T-helper 17 cell (primary cell): ENCODE data around the gene FEM1B. TPM values are rescaled to one million over a fixed set of nuclear protein-coding genes. Genes with fewer than 3 reads are reported as not detected.

Experiments
- ATAC-seq: fragments of 150-1000 bp; cut with Tn5 transposase; 2 replicates; pipeline ENCODE4 v1.10.0; 2021; ENCODE audit warnings: mild to moderate bottlenecking, moderate library complexity
- DNase-seq, 3 donors: peaks; one replicate each; pipeline versions ENCODE4 v3.0.0 to v3.0.0-alpha.2; 2020 to 2021
- H3K9me3 ChIP-seq: one replicate; pipeline ENCODE4 v1.7.0; 2013; ENCODE audit warnings: low read length, mild to moderate bottlenecking; ENCODE audit not compliant: control insufficient read depth, poor library complexity, severe bottlenecking
- H3K27ac Mint-ChIP-seq: one replicate; pipeline ENCODE4 v1.8.0; 2022; ENCODE audit warnings: mild to moderate bottlenecking, moderate library complexity, mixed read lengths
- H3K27me3 Mint-ChIP-seq: one replicate; pipeline ENCODE4 v1.8.0; 2022; ENCODE audit warnings: mixed read lengths
- H3K36me3 Mint-ChIP-seq: one replicate; pipeline ENCODE4 v1.8.0; 2022; ENCODE audit warnings: low read depth, mixed read lengths
- H3K4me1 Mint-ChIP-seq: one replicate; pipeline ENCODE4 v1.8.0; 2022; ENCODE audit warnings: mild to moderate bottlenecking, mixed read lengths
- H3K4me3 Mint-ChIP-seq: one replicate; pipeline ENCODE4 v1.8.0; 2022; ENCODE audit warnings: mild to moderate bottlenecking, moderate library complexity, mixed read lengths
- total RNA-seq, 4 donors: library from RNA in 2 of 4; stranded (reverse) in 2 of 4; gene quantifications; one replicate each; pipeline ENCODE4 v1.2.3 and lab custom pipeline; 2022 to 2026

The FEM1B gene
- total RNA-seq, 2 donors from 2014 or later, result 62.4 to 73.0 TPM

DNA sequence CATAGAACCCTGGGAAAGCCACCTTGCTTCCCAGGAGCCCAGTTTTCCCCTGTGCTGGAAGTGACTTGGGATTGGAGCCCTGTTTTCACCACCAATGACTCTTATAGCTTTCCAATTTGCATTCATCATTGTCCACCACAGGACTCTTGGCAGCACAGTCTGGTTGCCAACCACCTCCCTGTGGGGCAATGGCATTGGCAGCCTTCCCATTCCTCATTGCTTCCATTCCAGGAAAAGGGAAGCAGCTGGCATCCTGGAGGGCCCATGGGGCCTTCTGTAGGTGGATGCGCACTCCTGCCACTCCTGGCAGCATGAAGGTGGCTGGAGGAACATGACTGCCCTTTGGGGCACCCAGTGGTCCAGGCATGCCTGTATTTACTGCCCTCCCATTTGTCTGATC lies 57.7 kb downstream of the FEM1B start:
- H3K27ac Mint-ChIP-seq, result no peak overlapping the region
- ATAC-seq (no peak), DNase-seq (no peak)
- peaks cover 7% of the 10 kb centered on the region for H3K36me3 Mint-ChIP-seq
- H3K4me1 Mint-ChIP-seq, result peaks cover 2% of the 10 kb centered on the region
- no peak overlapping the region for H3K4me3 Mint-ChIP-seq
- H3K27me3 Mint-ChIP-seq, result peaks cover 28% of the 10 kb centered on the region
- no peaks in the 10 kb centered on the region for H3K9me3 ChIP-seq

- Mint-ChIP-seq H3K4me3 (no peak overlapping the region), H3K36me3 (peaks cover 7% of the 10 kb centered on the region), H3K4me1 (peaks cover 2% of the 10 kb centered on the region), H3K27ac (no peak overlapping the region), H3K27me3 (peaks cover 28% of the 10 kb centered on the region)
- ATAC-seq (no peak), DNase-seq (no peak)
- H3K9me3 ChIP-seq, result no peaks in the 10 kb centered on the region
Measured at GRCh38 chr15:68335655-68336054, 58.1 kb downstream of the FEM1B start.

DNA sequence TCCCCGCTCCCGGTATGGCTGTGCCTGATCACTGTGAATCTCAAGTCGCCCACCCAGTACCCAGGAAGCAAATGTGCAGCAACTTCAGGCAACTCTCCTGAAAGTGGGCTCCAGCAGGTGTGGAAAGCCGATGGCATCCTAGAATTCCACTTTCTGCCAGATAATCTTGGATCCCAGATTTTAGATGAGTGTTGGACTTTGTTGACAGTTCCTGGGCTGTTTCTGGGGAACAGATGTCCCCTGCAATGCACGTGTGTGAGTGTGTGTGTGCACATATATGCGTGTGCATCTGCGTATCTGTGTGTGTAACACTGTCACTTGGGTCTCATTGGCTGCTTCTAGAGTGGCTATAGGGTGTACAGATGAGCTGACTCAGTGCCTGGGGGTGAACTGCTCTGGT lies 59.0 kb downstream of the FEM1B start:
- H3K4me3 Mint-ChIP-seq, result no peak overlapping the region
- no peak for DNase-seq
- peaks cover 2% of the 10 kb centered on the region for H3K4me1 Mint-ChIP-seq
- no peak overlapping the region for H3K27ac Mint-ChIP-seq
- H3K27me3 Mint-ChIP-seq, result peaks cover 23% of the 10 kb centered on the region
- peaks cover 7% of the 10 kb centered on the region for H3K36me3 Mint-ChIP-seq
- no peaks in the 10 kb centered on the region for H3K9me3 ChIP-seq
- ATAC-seq, result no peak

- Mint-ChIP-seq H3K4me1 (no peaks in the 10 kb centered on the region), H3K4me3 (no peak overlapping the region), H3K27me3 (peaks cover 15% of the 10 kb centered on the region), H3K36me3 (peaks cover 4% of the 10 kb centered on the region), H3K27ac (no peak overlapping the region)
- ATAC-seq, result no peak
- H3K9me3 ChIP-seq, result no peaks in the 10 kb centered on the region
- no peak for DNase-seq
Measured at GRCh38 chr15:68337826-68338225, 60.3 kb downstream of the FEM1B start.

DNA sequence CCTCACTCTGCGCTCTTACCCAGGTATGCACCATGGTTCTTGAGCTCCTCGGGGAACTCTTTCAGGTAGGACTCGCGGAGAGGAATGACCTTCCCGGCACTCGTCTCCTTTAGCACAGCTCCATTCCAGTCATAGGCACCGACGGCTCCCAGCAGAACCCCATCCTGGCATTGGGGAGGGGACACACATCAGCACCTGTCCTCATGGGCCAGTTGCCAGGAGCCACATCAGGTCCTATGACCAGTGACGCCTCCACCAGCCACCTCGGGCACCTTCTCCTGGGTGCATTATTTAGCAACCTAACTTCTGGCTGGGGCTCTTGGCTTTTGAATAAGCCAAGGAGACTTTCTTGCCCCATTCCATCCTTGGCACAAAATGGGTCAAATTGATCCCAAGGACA lies 61.9 kb downstream of the FEM1B start:
- H3K4me1 Mint-ChIP-seq, result peaks cover 2% of the 10 kb centered on the region
- no peak overlapping the region for H3K4me3 Mint-ChIP-seq
- H3K36me3 Mint-ChIP-seq, result peaks cover 2% of the 10 kb centered on the region
- H3K27ac Mint-ChIP-seq, result no peak overlapping the region
- ATAC-seq (no peak), DNase-seq (no peak)
- peaks cover 18% of the 10 kb centered on the region for H3K27me3 Mint-ChIP-seq
- no peaks in the 10 kb centered on the region for H3K9me3 ChIP-seq

GRCh38 chr15:68340726-68341671 lies 63.5 kb downstream of the FEM1B start:
- no peak for DNase-seq
- H3K27ac Mint-ChIP-seq, result no peak overlapping the region
- H3K9me3 ChIP-seq, result no peaks in the 10 kb centered on the region
- H3K36me3 Mint-ChIP-seq, result peaks cover 2% of the 10 kb centered on the region
- H3K27me3 Mint-ChIP-seq, result peaks cover 26% of the 10 kb centered on the region
- no peak for ATAC-seq
- no peak overlapping the region for H3K4me3 Mint-ChIP-seq
- H3K4me1 Mint-ChIP-seq, result peaks cover 7% of the 10 kb centered on the region

DNA sequence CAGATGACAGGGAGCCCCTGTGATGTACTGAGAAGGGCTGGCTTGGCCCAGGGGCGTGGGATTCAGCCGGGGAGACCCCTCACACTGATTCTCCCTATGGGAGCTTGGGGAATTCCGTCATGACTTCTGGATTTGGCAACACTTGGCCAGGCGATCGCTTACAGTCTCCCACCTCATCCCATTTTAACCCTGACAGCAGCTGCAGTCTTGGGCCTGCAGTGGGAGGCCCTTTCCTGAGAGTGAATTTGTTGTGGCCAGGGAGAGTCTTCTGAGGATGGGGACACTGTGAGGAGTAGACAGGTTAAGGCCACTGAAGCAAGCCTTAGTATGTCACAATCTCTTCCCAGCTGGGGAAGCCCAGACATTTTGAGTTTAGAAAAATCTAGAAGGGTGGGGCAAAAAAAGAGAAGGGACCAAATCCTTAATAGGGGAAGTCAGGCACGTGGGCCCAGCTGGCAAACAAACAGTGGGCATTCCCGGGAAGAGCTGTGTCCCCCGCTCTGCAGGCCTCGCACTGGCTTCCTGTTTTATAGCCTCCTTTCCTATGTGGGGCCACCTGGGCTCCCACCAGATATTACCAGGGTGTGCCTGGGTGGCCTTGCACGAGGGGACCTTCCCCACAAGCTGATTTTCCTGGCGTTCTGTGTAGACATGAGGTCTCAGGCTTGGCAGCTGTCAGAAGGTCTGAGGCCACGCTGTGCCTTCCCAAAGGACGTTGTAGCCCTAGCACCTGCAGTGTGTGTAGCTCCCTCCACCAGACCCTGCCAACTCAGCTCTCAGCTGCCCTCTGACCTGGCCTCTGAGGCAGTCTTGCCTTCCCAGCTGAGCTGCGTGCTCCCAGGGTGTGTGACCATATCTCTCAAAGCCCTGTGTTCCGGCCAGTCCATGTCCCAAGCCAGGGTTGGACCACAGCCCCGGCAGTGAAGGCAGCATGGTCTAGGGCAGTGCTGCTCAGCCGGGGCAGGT lies 64.5 kb downstream of the FEM1B start:
- H3K27ac Mint-ChIP-seq, result no peak overlapping the region
- peaks cover 26% of the 10 kb centered on the region for H3K27me3 Mint-ChIP-seq
- ATAC-seq (no peak), DNase-seq (no peak)
- H3K4me3 Mint-ChIP-seq, result no peak overlapping the region
- no peaks in the 10 kb centered on the region for H3K9me3 ChIP-seq
- peaks cover 2% of the 10 kb centered on the region for H3K36me3 Mint-ChIP-seq
- H3K4me1 Mint-ChIP-seq, result peaks cover 7% of the 10 kb centered on the region

- DNase-seq (no peak), ATAC-seq (no peak)
- peaks cover 7% of the 10 kb centered on the region for H3K4me1 Mint-ChIP-seq
- H3K27ac Mint-ChIP-seq, result no peak overlapping the region
- H3K4me3 Mint-ChIP-seq, result no peak overlapping the region
- H3K9me3 ChIP-seq, result no peaks in the 10 kb centered on the region
- H3K36me3 Mint-ChIP-seq, result no peaks in the 10 kb centered on the region
- H3K27me3 Mint-ChIP-seq, result peaks cover 34% of the 10 kb centered on the region
Measured at GRCh38 chr15:68343579-68344225, 66.2 kb downstream of the FEM1B start.

GRCh38 chr15:68344600-68344999 lies 67.1 kb downstream of the FEM1B start:
- Mint-ChIP-seq H3K4me3 (no peak overlapping the region), H3K4me1 (peaks cover 7% of the 10 kb centered on the region), H3K27me3 (peaks cover 35% of the 10 kb centered on the region), H3K27ac (no peak overlapping the region), H3K36me3 (no peaks in the 10 kb centered on the region)
- H3K9me3 ChIP-seq, result no peaks in the 10 kb centered on the region
- ATAC-seq (no peak), DNase-seq (no peak)

Other genes with a start within 250 kb of the FEM1B start
- gene PIAS1, start 223.4 kb upstream of the FEM1B start, total RNA-seq, result 10 to 100 TPM; 76.7 to 81.9 TPM
- 1 to 10 TPM; 2.4 to 2.6 TPM for gene CALML4, start 72.4 kb upstream of the FEM1B start, total RNA-seq
- 10 to 100 TPM; 14.3 to 14.6 TPM for gene CLN6, start 48.0 kb upstream of the FEM1B start, total RNA-seq
- under 1 TPM in 1 of 2 donors, not detected in 1; 0.17 TPM for gene ITGA11, start 154.4 kb downstream of the FEM1B start, total RNA-seq